Right lobe of liver (tissue), 4 donors: ENCODE measurements around the gene MAP10.

Experiments used
- POLR2A ChIP-seq: fragments of 450-650 bp; IDR thresholded peaks from one replicate; pipeline ENCODE4 v1.6.1; 2017; ENCODE audit warnings: antibody characterized with exemption, mild to moderate bottlenecking
- TF ChIP-seq, protein P1 (sequence below), 4 donors: fragments of 200-600 bp in 3 of 4; fragments of 450-650 bp in 1 of 4; IDR thresholded peaks; one replicate each; pipeline versions ENCODE4 v1.5.1 to v1.8.0; 2016 to 2022; ENCODE audit warnings: antibody characterized with exemption in 4 of 4, mild to moderate bottlenecking in 2 of 4
- donor health status: DM: no; HTN: no; CAD: no.
- donor health status: DM: no; HTN: no; CAD: no.
- donor health status: DM: no; HTN: yes; CAD: no.

GRCh38 chr1:232784794-232785193 is 20.4 kb upstream of the MAP10 start:
- TF ChIP-seq, protein P1, sequence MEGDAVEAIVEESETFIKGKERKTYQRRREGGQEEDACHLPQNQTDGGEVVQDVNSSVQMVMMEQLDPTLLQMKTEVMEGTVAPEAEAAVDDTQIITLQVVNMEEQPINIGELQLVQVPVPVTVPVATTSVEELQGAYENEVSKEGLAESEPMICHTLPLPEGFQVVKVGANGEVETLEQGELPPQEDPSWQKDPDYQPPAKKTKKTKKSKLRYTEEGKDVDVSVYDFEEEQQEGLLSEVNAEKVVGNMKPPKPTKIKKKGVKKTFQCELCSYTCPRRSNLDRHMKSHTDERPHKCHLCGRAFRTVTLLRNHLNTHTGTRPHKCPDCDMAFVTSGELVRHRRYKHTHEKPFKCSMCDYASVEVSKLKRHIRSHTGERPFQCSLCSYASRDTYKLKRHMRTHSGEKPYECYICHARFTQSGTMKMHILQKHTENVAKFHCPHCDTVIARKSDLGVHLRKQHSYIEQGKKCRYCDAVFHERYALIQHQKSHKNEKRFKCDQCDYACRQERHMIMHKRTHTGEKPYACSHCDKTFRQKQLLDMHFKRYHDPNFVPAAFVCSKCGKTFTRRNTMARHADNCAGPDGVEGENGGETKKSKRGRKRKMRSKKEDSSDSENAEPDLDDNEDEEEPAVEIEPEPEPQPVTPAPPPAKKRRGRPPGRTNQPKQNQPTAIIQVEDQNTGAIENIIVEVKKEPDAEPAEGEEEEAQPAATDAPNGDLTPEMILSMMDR (IDR thresholded peaks at IDR 0.05) = no peak
- TF ChIP-seq POLR2A = no peak
